HG03175 (cell line): ENCODE results near the gene VPS13C.
A peak's percentile ranks its signal among the peaks of the same experiment; 100 is the strongest.

ENCODE experiments used
- ATAC-seq: cut with Tn5 transposase; IDR thresholded peaks from one replicate; pipeline ENCODE4 v1.9.1; 2021; ENCODE audit warnings: mild to moderate bottlenecking, moderate library complexity; ENCODE audit not compliant: unreplicated experiment

VPS13C gene, protein sequence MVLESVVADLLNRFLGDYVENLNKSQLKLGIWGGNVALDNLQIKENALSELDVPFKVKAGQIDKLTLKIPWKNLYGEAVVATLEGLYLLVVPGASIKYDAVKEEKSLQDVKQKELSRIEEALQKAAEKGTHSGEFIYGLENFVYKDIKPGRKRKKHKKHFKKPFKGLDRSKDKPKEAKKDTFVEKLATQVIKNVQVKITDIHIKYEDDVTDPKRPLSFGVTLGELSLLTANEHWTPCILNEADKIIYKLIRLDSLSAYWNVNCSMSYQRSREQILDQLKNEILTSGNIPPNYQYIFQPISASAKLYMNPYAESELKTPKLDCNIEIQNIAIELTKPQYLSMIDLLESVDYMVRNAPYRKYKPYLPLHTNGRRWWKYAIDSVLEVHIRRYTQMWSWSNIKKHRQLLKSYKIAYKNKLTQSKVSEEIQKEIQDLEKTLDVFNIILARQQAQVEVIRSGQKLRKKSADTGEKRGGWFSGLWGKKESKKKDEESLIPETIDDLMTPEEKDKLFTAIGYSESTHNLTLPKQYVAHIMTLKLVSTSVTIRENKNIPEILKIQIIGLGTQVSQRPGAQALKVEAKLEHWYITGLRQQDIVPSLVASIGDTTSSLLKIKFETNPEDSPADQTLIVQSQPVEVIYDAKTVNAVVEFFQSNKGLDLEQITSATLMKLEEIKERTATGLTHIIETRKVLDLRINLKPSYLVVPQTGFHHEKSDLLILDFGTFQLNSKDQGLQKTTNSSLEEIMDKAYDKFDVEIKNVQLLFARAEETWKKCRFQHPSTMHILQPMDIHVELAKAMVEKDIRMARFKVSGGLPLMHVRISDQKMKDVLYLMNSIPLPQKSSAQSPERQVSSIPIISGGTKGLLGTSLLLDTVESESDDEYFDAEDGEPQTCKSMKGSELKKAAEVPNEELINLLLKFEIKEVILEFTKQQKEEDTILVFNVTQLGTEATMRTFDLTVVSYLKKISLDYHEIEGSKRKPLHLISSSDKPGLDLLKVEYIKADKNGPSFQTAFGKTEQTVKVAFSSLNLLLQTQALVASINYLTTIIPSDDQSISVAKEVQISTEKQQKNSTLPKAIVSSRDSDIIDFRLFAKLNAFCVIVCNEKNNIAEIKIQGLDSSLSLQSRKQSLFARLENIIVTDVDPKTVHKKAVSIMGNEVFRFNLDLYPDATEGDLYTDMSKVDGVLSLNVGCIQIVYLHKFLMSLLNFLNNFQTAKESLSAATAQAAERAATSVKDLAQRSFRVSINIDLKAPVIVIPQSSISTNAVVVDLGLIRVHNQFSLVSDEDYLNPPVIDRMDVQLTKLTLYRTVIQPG (N-terminal part only)

DNA sequence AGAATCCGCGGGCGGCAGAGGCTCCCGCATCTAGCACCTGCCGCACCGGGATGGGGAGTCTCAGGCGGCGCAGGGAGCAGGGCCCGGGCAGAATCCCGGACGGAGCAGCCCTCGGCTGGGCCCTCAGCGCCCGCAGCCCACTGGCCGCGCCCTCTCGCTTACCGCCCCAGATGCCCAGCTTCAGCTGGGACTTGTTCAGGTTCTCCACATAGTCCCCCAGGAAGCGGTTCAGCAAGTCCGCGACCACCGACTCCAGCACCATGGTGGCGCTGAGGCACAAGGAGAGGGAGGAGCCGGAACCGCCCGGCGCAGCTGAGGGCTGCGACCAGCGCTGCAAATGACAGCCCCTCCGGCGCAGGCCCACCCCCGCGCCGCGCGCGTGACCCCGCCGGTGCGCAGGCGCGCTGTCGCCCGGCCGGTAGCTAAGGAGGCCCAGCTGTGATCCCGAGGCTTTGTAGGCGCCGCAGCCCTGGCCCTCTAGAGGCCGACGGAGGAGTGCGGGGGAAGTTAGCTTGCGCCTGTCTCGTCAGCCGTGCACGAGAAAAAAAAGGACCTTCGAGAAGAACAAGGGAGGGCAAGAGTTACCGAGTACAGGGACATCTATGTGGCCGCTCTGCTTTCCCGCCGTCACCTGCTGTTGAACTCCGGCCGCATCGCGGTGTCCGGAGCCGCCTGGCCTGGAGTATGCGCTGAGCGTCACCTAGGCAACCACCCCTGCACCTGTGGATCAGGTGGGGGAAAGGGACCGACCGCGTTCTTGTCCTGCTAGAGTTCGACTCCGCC lies at the start of gene VPS13C:
Gene VPS13C, minus strand, starts transcription at position 335 of the 783 bp plus-strand sequence. Its CDS starts 73 bp downstream, at position 262.
- peak; percentile 86 for ATAC-seq

DNA sequence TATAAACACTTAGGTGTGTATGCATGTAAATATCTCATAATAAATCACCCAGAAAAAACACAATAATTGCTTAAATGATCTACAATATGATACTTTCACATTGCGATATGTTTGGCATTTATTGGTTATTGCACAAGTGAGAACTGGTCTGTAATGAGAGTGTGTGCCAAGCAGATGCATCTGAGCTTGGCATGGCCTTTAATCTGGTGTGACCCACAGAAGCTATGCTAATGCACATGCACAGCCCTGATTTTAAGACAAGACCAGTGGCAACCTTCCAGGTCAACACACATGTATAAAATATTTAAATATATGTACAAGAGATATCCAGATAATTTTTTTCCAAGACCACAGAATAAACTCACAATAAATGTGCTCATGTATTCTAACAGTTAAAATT lies 49.2 kb upstream of the VPS13C start:
- ATAC-seq: no peak

- no peak for ATAC-seq
Measured at GRCh38 chr15:62108411-62108810, 48.2 kb upstream of the VPS13C start.

DNA sequence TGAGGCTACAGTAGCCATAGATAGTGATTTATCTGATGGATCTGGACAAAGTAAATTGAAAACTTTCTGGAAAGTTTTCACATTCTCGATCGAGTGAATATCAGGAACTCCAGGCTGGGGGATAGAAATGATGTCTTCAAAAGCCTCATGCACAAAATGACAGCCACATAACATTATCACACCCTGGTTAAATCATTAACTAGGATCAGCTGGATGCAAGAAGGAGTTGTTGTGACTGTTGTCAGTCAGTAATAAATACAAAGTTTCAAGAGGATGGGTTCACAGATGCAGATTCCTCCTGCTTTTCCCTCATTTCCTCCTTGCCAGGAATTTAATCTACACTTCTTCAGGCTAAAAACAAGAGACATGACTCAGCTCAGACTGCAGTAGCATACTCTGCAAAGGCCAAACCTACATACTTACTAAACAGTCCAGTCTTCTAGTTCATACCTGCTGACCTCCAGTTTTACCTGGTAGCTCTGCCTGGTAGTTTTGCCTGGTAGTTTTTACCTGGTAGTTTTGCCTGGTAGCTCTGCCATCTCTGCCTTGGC lies 47.4 kb upstream of the VPS13C start:
- ATAC-seq: no peak

DNA sequence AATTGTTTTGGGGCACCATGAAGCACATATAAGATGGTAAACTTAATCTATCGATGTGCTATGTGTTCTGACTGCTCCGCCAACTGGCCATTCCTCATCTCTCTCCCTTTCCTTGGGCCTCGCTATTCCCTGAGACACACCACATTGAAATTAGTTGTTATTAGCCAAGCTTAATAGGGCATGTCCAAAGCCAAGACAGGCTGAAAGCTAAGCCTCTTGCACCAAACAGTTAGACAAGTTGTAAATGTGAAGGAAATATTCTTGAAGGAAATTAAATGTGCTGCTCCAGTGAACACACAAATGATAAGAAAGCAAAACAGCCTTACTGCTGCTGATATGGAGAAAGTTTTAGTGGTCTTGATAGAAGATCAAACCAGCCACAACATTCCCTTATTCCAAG lies 45.8 kb upstream of the VPS13C start:
- no peak for ATAC-seq

- ATAC-seq: no peak
Measured at GRCh38 chr15:62105266-62105665, 45.0 kb upstream of the VPS13C start.

DNA sequence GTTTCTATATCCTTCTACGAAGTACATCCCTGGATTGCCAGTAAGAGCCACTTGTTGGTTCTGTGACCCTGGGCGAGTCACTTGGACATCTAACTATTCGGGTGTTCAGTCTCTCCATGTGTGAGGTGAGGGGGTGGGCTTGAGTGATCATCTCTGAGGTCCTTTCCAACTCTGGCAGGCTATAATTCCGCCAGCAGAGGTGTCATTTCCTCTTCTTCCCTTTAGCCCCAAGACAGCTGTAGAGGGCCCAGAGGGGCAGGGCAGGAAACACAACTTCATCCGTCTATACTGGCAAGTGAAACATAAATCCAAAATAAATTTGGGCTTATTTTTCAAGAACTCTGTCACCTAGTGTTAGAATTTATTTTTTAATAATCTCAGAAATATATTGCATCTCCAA lies 44.6 kb upstream of the VPS13C start:
- ATAC-seq: no peak

- ATAC-seq: no peak
Measured at GRCh38 chr15:62104401-62104800, 44.2 kb upstream of the VPS13C start.

- no peak for ATAC-seq
Measured at GRCh38 chr15:62103431-62103830, 43.2 kb upstream of the VPS13C start.

DNA sequence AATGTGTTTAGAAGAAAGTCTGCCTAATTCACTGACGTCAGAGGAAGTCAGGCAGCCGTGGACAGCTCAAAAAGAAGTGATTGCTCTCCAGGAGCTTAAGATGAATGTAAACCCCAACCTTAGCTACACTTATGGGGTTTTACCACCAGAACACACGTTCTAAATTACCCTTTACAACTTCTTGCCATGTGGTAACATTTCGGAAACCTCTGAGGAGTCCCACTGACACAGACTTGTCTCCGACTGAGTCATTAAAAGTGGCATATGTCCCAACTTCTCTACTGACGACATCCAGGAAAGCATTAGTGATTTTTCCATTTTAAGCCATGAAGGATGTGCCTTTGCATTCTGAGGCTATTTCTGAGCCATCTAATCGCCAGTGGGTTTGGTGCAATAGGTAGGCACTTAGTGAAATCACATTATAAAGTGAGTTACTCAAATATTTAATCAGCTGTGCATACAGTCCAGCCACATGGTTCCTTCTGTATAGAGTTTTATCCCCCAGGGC lies 38.9 kb upstream of the VPS13C start:
- ATAC-seq: no peak

- ATAC-seq: no peak
Measured at GRCh38 chr15:62094388-62094787, 34.1 kb upstream of the VPS13C start.

DNA sequence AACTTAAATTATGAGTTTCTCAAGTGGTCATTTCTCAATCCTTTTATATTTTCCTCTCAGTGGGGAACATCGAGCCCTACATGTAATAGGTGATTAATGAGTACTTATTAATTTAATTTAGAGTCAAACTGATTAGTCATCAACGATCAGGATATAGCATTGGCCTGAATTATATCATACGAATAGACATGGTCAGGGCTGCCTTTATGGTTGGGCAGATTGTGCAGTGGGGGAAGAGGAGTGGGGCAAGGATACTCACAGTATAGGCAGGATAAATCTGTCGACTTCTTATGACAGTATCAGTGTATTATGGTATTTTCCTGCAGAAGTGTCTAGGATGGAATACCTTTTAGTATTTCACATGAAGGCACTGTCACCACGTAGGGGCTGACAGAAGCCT lies 33.6 kb upstream of the VPS13C start:
- no peak for ATAC-seq

- no peak for ATAC-seq
Measured at GRCh38 chr15:62090988-62091387, 30.7 kb upstream of the VPS13C start.

- ATAC-seq: no peak
Measured at GRCh38 chr15:62089616-62090015, 29.4 kb upstream of the VPS13C start.

DNA sequence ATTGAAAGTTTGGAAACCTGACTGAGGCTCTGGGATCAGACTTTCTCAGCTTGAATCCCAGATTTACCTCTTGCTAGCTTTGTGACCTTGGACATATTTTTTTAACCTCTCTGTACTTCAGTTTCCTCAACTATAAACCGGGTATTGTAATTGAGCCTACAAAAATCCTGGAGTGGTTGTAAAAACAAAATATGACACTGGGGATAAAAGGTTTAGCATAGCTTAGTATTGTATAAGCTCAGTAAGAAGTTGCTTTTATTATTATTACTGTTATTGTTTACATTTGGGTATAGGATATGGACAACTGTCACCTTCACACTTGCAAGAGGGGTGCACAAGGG lies 28.1 kb upstream of the VPS13C start:
- ATAC-seq: no peak

- no peak for ATAC-seq
Measured at GRCh38 chr15:62087671-62088352, 27.6 kb upstream of the VPS13C start.

- ATAC-seq: no peak
Measured at GRCh38 chr15:62085740-62086139, 25.5 kb upstream of the VPS13C start.

DNA sequence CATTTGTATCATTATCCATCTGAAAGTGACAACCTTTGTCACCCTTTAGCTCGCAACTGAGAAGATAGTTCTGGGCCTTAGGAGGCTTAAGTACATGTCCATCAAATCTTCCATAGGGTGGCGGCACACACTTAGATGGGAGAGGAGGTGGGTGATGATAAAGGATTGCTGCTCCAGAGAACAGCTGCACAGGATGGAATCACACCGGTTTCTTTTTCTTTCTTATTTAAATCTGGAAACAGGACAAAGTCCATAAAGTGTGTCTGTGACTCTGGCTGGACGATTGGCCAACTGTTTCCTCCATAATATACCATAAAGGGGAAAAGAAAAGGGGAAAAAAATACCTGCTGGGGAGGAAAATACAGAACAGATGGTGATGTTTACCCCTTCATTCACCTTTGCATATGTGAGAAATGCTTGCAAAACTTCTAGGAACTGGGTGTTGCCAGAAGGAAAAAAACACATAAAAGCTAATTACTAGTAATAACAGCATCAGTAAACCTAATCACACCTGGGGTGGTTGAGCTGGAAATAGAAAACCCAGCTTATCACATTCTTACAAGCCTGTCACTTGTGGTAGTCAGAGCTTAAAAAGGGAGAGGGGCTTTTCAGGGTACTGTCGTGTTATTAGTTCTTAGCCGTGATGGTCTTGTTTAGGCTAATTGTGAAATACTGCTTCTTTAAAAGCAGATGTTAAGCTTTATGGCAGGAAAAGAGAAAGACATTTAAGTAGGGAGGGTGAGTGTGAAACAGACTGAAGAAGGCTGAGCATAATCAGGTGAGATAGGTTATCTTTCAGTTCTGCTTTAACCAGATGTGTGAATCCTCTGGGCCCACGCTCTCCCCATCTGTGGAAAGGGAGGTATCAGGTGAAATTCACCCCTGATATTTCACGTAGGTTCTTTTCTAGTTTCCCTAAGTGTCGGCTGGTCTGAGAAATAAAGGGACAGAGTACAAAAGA lies 23.2 kb upstream of the VPS13C start:
- no peak for ATAC-seq
